Suprapubic skin (tissue), 4 donors: ENCODE results near the gene ORAI1. TPM values are rescaled to one million over a fixed set of nuclear protein-coding genes. Genes with fewer than 3 reads are reported as not detected.

ENCODE experiments used
- DNase-seq, 2 donors: peaks; one replicate each; pipeline ENCODE4 v3.0.0-alpha.2; 2019; ENCODE audit warnings: low spot score in 2 of 2
- H3K27ac ChIP-seq: fragments of 200-600 bp; sonication (generic); one replicate; pipeline ENCODE4 v1.5.1; 2019
- H3K27me3 ChIP-seq: fragments of 200-600 bp; sonication (generic); one replicate; pipeline ENCODE4 v1.5.1; 2019
- H3K36me3 ChIP-seq: fragments of 200-600 bp; sonication (generic); one replicate; pipeline ENCODE4 v1.5.1; 2019
- H3K4me1 ChIP-seq: fragments of 200-600 bp; sonication (generic); one replicate; pipeline ENCODE4 v1.5.1; 2019
- H3K4me3 ChIP-seq: fragments of 200-600 bp; sonication (generic); one replicate; pipeline ENCODE4 v1.5.1; 2019; ENCODE audit warnings: mild to moderate bottlenecking
- H3K9me3 ChIP-seq: fragments of 200-600 bp; sonication (generic); one replicate; pipeline ENCODE4 v1.5.1; 2019
- CTCF ChIP-seq, 2 donors: fragments of 200-600 bp in 1 of 2; fragments of 450-650 bp in 1 of 2; sonication (generic) in 1 of 2; IDR thresholded peaks; one replicate each; pipeline ENCODE4 v1.5.1; 2016 to 2019; ENCODE audit warnings: antibody characterized with exemption in 2 of 2, mild to moderate bottlenecking in 1 of 2, moderate library complexity in 1 of 2
- EP300 ChIP-seq: sonication (generic); formaldehyde crosslinking; IDR thresholded peaks from one replicate; pipeline ENCODE4 v1.6.1; 2017; ENCODE audit warnings: antibody characterized with exemption
- POLR2A ChIP-seq, 2 donors: fragments of 450-650 bp; IDR thresholded peaks; one replicate each; pipeline ENCODE4 v1.6.1; 2017; ENCODE audit warnings: antibody characterized with exemption in 2 of 2, mild to moderate bottlenecking in 2 of 2, moderate library complexity in 2 of 2
- POLR2AphosphoS5 ChIP-seq, 3 donors: sonication (generic); formaldehyde crosslinking; IDR thresholded peaks; one replicate each; pipeline ENCODE4 v1.6.1; 2017; ENCODE audit warnings: antibody characterized with exemption in 3 of 3
- WGBS: methylation state at CpG from one replicate; pipeline ENCODE4 v1.1.5; 2018; 5-methylcytosine and 5-hydroxymethylcytosine counted together
- total RNA-seq, 4 donors: library from RNA; depleted of rRNA; stranded (reverse); fragments of >200 nt; gene quantifications; one replicate each; pipeline ENCODE4 v1.1.0, GENCODE V29; 2016

The ORAI1 gene
- total RNA-seq, 4 donors from 2014 or later = 56.5 to 81.4 (median 71.4) TPM

- Histone ChIP-seq H3K4me1 (no peaks in the 10 kb centered on the region), H3K36me3 (no peaks in the 10 kb centered on the region), H3K27ac (no peak overlapping the region), H3K27me3 (no peaks in the 10 kb centered on the region), H3K4me3 (no peak overlapping the region), H3K9me3 (no peaks in the 10 kb centered on the region)
- WGBS = 74% methylated on average over 6 of the region's 6 CpGs
- no peak for DNase-seq
- TF ChIP-seq POLR2A (IDR thresholded peaks at IDR 0.05) = no peak
- no peak for TF ChIP-seq POLR2AphosphoS5 (IDR thresholded peaks at IDR 0.05)
- no peak for TF ChIP-seq CTCF (IDR thresholded peaks at IDR 0.05)
- TF ChIP-seq EP300 = no peak
Observed at GRCh38 chr12:121603581-121603980, 22.7 kb upstream of the ORAI1 start.

- WGBS = 98% methylated on average over 6 of the region's 6 CpGs
- DNase-seq = no peak
- H3K4me1 ChIP-seq = peaks cover 12% of the 10 kb centered on the region
- no peaks in the 10 kb centered on the region for H3K27me3 ChIP-seq
- H3K9me3 ChIP-seq = no peaks in the 10 kb centered on the region
- no peak overlapping the region for H3K27ac ChIP-seq
- no peaks in the 10 kb centered on the region for H3K36me3 ChIP-seq
- H3K4me3 ChIP-seq = no peak overlapping the region
- no peak for TF ChIP-seq CTCF (IDR thresholded peaks at IDR 0.05)
- TF ChIP-seq POLR2AphosphoS5 (IDR thresholded peaks at IDR 0.05) = no peak
- no peak for TF ChIP-seq EP300
- no peak for TF ChIP-seq POLR2A (IDR thresholded peaks at IDR 0.05)
Observed at GRCh38 chr12:121608301-121608700, 18.0 kb upstream of the ORAI1 start.

- Histone ChIP-seq H3K4me3 (no peak overlapping the region), H3K36me3 (no peaks in the 10 kb centered on the region), H3K4me1 (peaks cover 12% of the 10 kb centered on the region), H3K27me3 (no peaks in the 10 kb centered on the region), H3K9me3 (no peaks in the 10 kb centered on the region), H3K27ac (no peak overlapping the region)
- whole genome bisulfite sequencing = 25% methylated on average over 11 of the region's 11 CpGs
- no peak for TF ChIP-seq EP300
- TF ChIP-seq CTCF (IDR thresholded peaks at IDR 0.05) = no peak
- TF ChIP-seq POLR2A (IDR thresholded peaks at IDR 0.05) = no peak
- TF ChIP-seq POLR2AphosphoS5 (IDR thresholded peaks at IDR 0.05) = no peak
- DNase-seq = no peak
Observed at GRCh38 chr12:121610239-121611149, 15.8 kb upstream of the ORAI1 start.

- 100% methylated on average over 1 of the region's 2 CpGs for whole genome bisulfite sequencing
- peaks cover 12% of the 10 kb centered on the region for H3K4me1 ChIP-seq
- H3K27me3 ChIP-seq = no peaks in the 10 kb centered on the region
- H3K9me3 ChIP-seq = no peaks in the 10 kb centered on the region
- no peaks in the 10 kb centered on the region for H3K36me3 ChIP-seq
- no peak for TF ChIP-seq CTCF (IDR thresholded peaks at IDR 0.05)
- no peak for TF ChIP-seq POLR2A (IDR thresholded peaks at IDR 0.05)
- TF ChIP-seq POLR2AphosphoS5 (IDR thresholded peaks at IDR 0.05) = no peak
- no peak for TF ChIP-seq EP300
- no peak overlapping the region for H3K27ac ChIP-seq
- no peak overlapping the region for H3K4me3 ChIP-seq
- DNase-seq = no peak
Observed at GRCh38 chr12:121611306-121611705, 15.0 kb upstream of the ORAI1 start.

- H3K27me3 ChIP-seq = no peaks in the 10 kb centered on the region
- DNase-seq = no peak
- WGBS = 96% methylated on average over 7 of the region's 7 CpGs
- TF ChIP-seq EP300 (no peak), POLR2A (IDR thresholded peaks at IDR 0.05) (no peak), CTCF (IDR thresholded peaks at IDR 0.05) (no peak), POLR2AphosphoS5 (IDR thresholded peaks at IDR 0.05) (no peak)
- H3K36me3 ChIP-seq = no peaks in the 10 kb centered on the region
- peaks cover 12% of the 10 kb centered on the region for H3K4me1 ChIP-seq
- H3K9me3 ChIP-seq = no peaks in the 10 kb centered on the region
- no peak overlapping the region for H3K4me3 ChIP-seq
- H3K27ac ChIP-seq = no peak overlapping the region
Observed at GRCh38 chr12:121613462-121613861, 12.9 kb upstream of the ORAI1 start.
